Esophagus muscularis mucosa (tissue), 4 donors: Measurements from ENCODE around the gene SIX6. TPM values are rescaled to one million over a fixed set of nuclear protein-coding genes. Genes with fewer than 3 reads are reported as not detected.

Experiments used
- DNase-seq: peaks from one replicate; pipeline ENCODE4 v3.0.0-alpha.2; 2017; ENCODE audit errors: extremely low spot score
- H3K27ac ChIP-seq, 4 donors: fragments of 200-600 bp; sonication (generic); replicated peaks in 1 of 4; 1 replicate in 3 of 4; 2 replicates in 1 of 4; pipeline ENCODE4 v1.5.1; 2016 to 2019; ENCODE audit warnings: mild to moderate bottlenecking in 1 of 4
- H3K27me3 ChIP-seq, 4 donors: fragments of 200-600 bp; sonication (generic); one replicate each; pipeline versions ENCODE4 v1.5.1 to v1.6.0; 2016 to 2019
- H3K36me3 ChIP-seq, 4 donors: fragments of 200-600 bp; sonication (generic); one replicate each; pipeline ENCODE4 v1.5.1; 2016 to 2019
- H3K4me1 ChIP-seq, 4 donors: fragments of 200-600 bp; sonication (generic); one replicate each; pipeline ENCODE4 v1.5.1; 2016 to 2019
- H3K4me3 ChIP-seq, 4 donors: fragments of 200-600 bp; sonication (generic); 1 replicate in 2 of 4; 2 replicates in 2 of 4; pipeline ENCODE4 v1.5.1; 2016 to 2019; ENCODE audit warnings: mild to moderate bottlenecking in 4 of 4, moderate library complexity in 1 of 4
- H3K9me3 ChIP-seq, 4 donors: fragments of 200-600 bp; sonication (generic); 1 replicate in 3 of 4; 2 replicates in 1 of 4; pipeline ENCODE4 v1.5.1; 2016 to 2019
- EP300 ChIP-seq: sonication (generic); formaldehyde crosslinking; IDR thresholded peaks from one replicate; pipeline ENCODE4 v1.6.1; 2017; ENCODE audit warnings: antibody characterized with exemption
- POLR2A ChIP-seq: fragments of 450-650 bp; IDR thresholded peaks from one replicate; pipeline ENCODE4 v1.6.1; 2017; ENCODE audit warnings: antibody characterized with exemption, moderate library complexity, mild to moderate bottlenecking, low read depth
- POLR2AphosphoS5 ChIP-seq, 2 donors: sonication (generic); formaldehyde crosslinking; IDR thresholded peaks; one replicate each; pipeline ENCODE4 v1.6.1; 2017; ENCODE audit warnings: antibody characterized with exemption in 2 of 2
- WGBS: methylation state at CpG from one replicate; pipeline ENCODE4 v1.1.5; 2018; 5-methylcytosine and 5-hydroxymethylcytosine counted together
- intact Hi-C: fragments of 100-400 bp; cut with DNase I; formaldehyde crosslinking; loops from one replicate; pipeline ENCODE4 v1.15.1; 2023
- total RNA-seq, 4 donors: library from RNA; depleted of rRNA; stranded (reverse); fragments of >200 nt; gene quantifications; one replicate each; pipeline versions ENCODE4 v1.1.0 to v1.2.1, GENCODE V29; 2016
- TF ChIP-seq, protein P1 (sequence below), 3 experiments: fragments of 200-600 bp in 2 of 3; fragments of 450-650 bp in 1 of 3; sonication (generic) in 2 of 3; IDR thresholded peaks; one replicate each; pipeline ENCODE4 v1.5.1; 2017 to 2019; ENCODE audit warnings: antibody characterized with exemption in 3 of 3, mild to moderate bottlenecking in 2 of 3, moderate library complexity in 1 of 3

Gene SIX6
- total RNA-seq, 4 donors from 2014 or later: not detected

DNA sequence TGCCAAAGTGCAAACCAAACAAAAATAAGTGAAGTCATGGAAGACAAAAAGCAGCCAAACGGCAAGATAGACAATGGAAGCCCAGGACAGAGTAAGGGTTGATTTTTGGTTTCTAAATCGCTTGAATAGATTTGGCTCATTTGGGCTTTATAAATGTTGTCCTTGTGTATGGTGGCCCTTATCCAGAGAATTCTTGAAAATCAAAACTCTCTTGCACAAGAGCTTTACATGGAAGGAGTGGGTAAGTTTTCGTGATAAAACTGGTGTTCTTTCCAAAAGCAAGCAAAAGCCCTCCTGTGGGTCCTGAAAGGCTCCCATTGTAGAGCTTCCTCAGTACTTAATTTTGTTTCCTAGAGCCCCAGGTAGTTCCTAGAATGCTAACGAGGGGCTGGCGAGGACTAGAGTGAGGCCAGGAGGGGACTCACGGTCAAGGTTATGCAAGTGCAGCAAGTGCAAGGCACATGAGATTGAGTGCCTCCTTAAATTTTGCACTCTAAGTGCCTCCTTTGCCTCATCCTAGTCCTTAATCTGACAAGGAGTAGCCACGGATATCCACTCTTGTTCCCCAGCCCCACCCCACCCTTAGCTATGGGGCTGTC lies 4.1 kb downstream of the SIX6 start:
- H3K4me1 ChIP-seq: peaks cover 27 to 55% (median 50%) of the 10 kb centered on the region in 4 donors
- no peaks in the 10 kb centered on the region for H3K36me3 ChIP-seq
- 7% methylated on average over 7 of the region's 7 CpGs for WGBS
- peaks cover 6 to 100% (median 81%) of the 10 kb centered on the region in 4 donors for H3K27me3 ChIP-seq
- no peak overlapping the region for H3K27ac ChIP-seq
- H3K9me3 ChIP-seq: peaks cover 0 to 17% (median 7%) of the 10 kb centered on the region in 4 donors
- TF ChIP-seq POLR2A (no peak), POLR2AphosphoS5 (IDR thresholded peaks at IDR 0.05) (no peak), EP300 (no peak)
- TF ChIP-seq, protein P1, sequence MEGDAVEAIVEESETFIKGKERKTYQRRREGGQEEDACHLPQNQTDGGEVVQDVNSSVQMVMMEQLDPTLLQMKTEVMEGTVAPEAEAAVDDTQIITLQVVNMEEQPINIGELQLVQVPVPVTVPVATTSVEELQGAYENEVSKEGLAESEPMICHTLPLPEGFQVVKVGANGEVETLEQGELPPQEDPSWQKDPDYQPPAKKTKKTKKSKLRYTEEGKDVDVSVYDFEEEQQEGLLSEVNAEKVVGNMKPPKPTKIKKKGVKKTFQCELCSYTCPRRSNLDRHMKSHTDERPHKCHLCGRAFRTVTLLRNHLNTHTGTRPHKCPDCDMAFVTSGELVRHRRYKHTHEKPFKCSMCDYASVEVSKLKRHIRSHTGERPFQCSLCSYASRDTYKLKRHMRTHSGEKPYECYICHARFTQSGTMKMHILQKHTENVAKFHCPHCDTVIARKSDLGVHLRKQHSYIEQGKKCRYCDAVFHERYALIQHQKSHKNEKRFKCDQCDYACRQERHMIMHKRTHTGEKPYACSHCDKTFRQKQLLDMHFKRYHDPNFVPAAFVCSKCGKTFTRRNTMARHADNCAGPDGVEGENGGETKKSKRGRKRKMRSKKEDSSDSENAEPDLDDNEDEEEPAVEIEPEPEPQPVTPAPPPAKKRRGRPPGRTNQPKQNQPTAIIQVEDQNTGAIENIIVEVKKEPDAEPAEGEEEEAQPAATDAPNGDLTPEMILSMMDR (IDR thresholded peaks at IDR 0.05): no peak
- no peak for DNase-seq
- intact Hi-C loops: no loop called here
- no peak overlapping the region for H3K4me3 ChIP-seq

DNA sequence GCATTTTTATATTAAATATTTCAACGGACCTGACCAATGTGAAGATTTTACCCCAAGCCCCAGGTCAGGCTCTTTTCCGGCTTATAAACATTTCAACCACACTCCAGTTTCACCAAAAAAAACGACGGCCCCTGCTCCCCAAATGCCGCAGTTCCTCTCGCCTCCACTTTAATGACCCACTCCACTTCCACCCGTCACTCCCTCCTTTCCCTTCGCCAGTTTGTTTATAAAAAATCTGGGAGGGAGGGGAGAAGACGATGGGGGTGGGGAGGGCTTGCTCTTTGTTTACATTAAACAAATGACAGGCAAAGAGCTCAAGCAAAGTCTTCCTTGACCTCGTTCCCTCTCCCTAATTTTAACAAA lies 5.4 kb downstream of the SIX6 start:
- 4% methylated on average over 10 of the region's 10 CpGs for WGBS
- Histone ChIP-seq H3K4me3 (peak overlapping the region; percentile 48 to 55 (median 48)), H3K27ac (no peak overlapping the region), H3K4me1 (peaks cover 27 to 43% (median 38%) of the 10 kb centered on the region in 4 donors), H3K27me3 (peaks cover 6 to 97% (median 68%) of the 10 kb centered on the region in 4 donors), H3K36me3 (no peaks in the 10 kb centered on the region), H3K9me3 (peaks cover 0 to 17% (median 7%) of the 10 kb centered on the region in 4 donors)
- intact Hi-C loops: no loop called here
- DNase-seq: no peak
- TF ChIP-seq EP300 (no peak), POLR2A (no peak), POLR2AphosphoS5 (IDR thresholded peaks at IDR 0.05) (no peak)
- TF ChIP-seq, protein P1 (IDR thresholded peaks at IDR 0.05): no peak

GRCh38 chr14:60514741-60515491 lies 6.0 kb downstream of the SIX6 start:
- WGBS: under 1% methylated on average over 24 of the region's 79 CpGs
- TF ChIP-seq, protein P1 (IDR thresholded peaks at IDR 0.05): peak in 1 of 3 experiments; percentile 42
- TF ChIP-seq POLR2AphosphoS5 (IDR thresholded peaks at IDR 0.05): no peak
- TF ChIP-seq POLR2A: no peak
- no peak for TF ChIP-seq EP300
- Histone ChIP-seq H3K27ac (no peak overlapping the region), H3K27me3 (peaks cover 6 to 92% (median 63%) of the 10 kb centered on the region in 4 donors), H3K9me3 (peaks cover 0 to 17% (median 7%) of the 10 kb centered on the region in 4 donors), H3K36me3 (no peaks in the 10 kb centered on the region), H3K4me1 (peaks cover 23 to 38% (median 33%) of the 10 kb centered on the region in 4 donors), H3K4me3 (peak overlapping the region; percentile 48 to 55 (median 48))
- DNase-seq: no peak
- intact Hi-C loops: no loop called here

DNA sequence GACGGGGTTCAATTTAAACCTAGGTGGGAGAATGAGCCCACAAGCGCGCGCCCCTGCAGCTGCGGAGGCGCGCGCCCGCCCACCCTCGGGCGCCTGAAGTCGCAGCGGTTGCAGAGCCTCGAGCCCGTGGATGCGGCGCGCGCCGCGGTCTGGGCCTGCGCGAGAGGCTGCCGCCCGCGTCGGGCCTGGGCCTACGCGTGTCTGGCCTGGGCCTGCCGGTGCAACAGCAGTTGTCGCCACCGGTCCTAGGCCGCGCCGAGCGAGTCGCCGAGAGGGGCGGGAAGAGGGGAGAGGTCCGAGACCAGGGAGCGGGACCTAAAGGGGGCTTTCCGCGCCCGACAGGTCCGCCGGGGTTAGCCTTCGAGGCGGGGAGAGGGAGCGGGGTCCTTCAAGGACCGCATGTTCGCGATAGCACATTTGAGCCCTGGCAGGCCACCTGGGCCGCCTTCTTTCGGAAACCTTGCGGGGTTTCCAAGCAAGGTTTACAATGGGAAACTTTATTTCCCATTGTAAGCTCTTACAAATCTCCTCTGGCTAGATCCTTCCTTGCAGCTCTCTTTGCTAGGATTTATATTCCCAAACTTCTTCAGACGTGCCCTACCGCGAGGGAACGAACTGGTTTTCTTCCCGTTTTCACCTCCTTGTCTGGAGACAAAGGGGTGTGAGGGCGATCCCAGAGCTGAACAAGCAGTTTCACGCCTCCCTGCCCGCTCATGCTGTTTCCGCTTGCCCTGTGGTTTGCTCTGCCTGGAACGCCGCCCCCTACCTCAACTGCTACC lies 6.8 kb downstream of the SIX6 start:
- WGBS: 23% methylated on average over 49 of the region's 66 CpGs
- DNase-seq: no peak
- Histone ChIP-seq H3K4me1 (peaks cover 20 to 30% (median 26%) of the 10 kb centered on the region in 4 donors), H3K27me3 (peaks cover 6 to 84% (median 56%) of the 10 kb centered on the region in 4 donors), H3K27ac (no peak overlapping the region), H3K9me3 (peaks cover 0 to 17% (median 7%) of the 10 kb centered on the region in 4 donors), H3K36me3 (no peaks in the 10 kb centered on the region), H3K4me3 (peak overlapping the region; percentile 48 to 55 (median 48))
- no peak for TF ChIP-seq POLR2AphosphoS5 (IDR thresholded peaks at IDR 0.05)
- no peak for TF ChIP-seq POLR2A
- no peak for TF ChIP-seq EP300
- TF ChIP-seq, protein P1 (IDR thresholded peaks at IDR 0.05): no peak
- intact Hi-C loops: no loop called here
